WERI-Rb-1 (cell line): ENCODE data around the gene ATP2A1.

Source experiments
- DNase-seq: peaks from one replicate; pipeline ENCODE4 v3.0.0-alpha.2; 2020
- H3K27ac ChIP-seq: fragments of 250-450 bp; sonication (Bioruptor Pico); 2 replicates; pipeline ENCODE4 v1.5.1; 2020; ENCODE audit warnings: mild to moderate bottlenecking, moderate library complexity
- H3K27me3 ChIP-seq: fragments of 250-450 bp; sonication (Bioruptor Pico); 2 replicates; pipeline ENCODE4 v1.5.1; 2021; ENCODE audit warnings: mild to moderate bottlenecking, low read depth, moderate library complexity; ENCODE audit not compliant: insufficient read depth, severe bottlenecking
- H3K36me3 ChIP-seq: fragments of 250-450 bp; sonication (Bioruptor Pico); 2 replicates; pipeline ENCODE4 v1.5.1; 2020; ENCODE audit warnings: mild to moderate bottlenecking, moderate library complexity
- H3K4me3 ChIP-seq: 2 replicates; pipeline ENCODE4 v1.5.1; 2011; ENCODE audit warnings: low read depth, mild to moderate bottlenecking, control low read depth, low read length
- H3K9me3 ChIP-seq: fragments of 250-450 bp; sonication (Bioruptor Pico); 2 replicates; pipeline ENCODE4 v1.5.1; 2021; ENCODE audit warnings: mild to moderate bottlenecking, moderate library complexity; ENCODE audit not compliant: severe bottlenecking
- TF ChIP-seq, protein P1 (sequence below): IDR thresholded peaks from 2 replicates; pipeline ENCODE4 v1.5.1; 2011; ENCODE audit warnings: low read depth, mild to moderate bottlenecking, control low read depth, inconsistent platforms, low read length

ATP2A1 gene

DNA sequence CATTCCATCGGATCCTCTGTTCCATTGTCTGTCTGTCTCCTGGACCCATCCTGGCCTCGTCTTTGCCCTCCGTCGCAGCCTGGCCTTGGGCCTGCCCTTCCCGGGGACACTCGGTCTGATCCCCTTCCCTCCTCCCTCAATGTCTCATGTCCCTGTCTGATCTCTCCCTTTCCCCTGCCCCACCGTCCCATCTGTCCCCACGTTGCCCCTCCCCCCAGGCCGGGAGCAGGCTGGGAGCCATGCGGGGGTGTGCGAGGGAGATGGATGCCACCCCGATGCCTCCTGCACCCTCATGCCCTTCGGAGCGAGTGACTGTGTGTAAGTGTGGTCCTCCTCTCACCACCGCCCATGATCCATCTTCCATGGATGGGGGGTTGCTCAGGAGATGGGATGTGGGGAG lies 5.3 kb upstream of the ATP2A1 start:
- Histone ChIP-seq H3K36me3 (peaks cover 51% of the 10 kb centered on the region), H3K9me3 (no peaks in the 10 kb centered on the region), H3K27ac (peak overlapping the region; percentile 95), H3K27me3 (no peaks in the 10 kb centered on the region), H3K4me3 (peak overlapping the region; percentile 15; the same call in 1 of the 2 replicates)
- peak; percentile 93 for DNase-seq
- TF ChIP-seq, protein P1, sequence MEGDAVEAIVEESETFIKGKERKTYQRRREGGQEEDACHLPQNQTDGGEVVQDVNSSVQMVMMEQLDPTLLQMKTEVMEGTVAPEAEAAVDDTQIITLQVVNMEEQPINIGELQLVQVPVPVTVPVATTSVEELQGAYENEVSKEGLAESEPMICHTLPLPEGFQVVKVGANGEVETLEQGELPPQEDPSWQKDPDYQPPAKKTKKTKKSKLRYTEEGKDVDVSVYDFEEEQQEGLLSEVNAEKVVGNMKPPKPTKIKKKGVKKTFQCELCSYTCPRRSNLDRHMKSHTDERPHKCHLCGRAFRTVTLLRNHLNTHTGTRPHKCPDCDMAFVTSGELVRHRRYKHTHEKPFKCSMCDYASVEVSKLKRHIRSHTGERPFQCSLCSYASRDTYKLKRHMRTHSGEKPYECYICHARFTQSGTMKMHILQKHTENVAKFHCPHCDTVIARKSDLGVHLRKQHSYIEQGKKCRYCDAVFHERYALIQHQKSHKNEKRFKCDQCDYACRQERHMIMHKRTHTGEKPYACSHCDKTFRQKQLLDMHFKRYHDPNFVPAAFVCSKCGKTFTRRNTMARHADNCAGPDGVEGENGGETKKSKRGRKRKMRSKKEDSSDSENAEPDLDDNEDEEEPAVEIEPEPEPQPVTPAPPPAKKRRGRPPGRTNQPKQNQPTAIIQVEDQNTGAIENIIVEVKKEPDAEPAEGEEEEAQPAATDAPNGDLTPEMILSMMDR = no peak

DNA sequence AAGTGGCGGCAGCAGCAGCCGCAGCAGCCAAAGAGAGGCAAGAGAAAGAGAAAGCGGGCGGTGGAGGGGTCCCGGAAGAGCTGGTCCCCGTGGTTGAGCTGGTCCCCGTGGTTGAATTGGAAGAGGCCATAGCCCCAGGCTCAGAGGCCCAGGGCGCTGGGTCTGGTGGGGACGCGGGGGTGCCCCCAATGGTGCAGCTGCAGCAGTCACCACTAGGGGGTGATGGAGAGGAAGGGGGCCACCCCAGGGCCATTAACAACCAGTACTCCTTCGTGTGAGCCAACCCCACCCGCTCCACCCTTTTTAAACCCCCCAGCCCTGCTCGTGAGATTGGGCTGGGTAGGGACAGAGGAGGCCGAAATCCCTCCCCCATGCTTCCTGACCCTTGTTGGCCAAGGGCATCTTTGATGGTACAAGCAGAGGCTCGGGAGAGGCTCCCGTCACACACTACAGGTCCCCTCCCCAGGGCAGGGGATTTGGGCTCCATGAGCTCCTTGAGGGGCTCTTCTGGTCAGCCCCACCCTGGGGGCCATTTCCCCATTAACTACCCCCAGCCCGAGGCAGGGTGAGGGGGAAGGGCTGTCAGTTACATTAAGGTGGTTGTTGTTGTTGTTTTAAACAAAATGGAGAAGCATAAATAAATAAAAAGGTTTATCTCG lies 4.6 kb upstream of the ATP2A1 start:
- Histone ChIP-seq H3K27ac (peak overlapping the region; percentile 95), H3K36me3 (peaks cover 44% of the 10 kb centered on the region)

DNA sequence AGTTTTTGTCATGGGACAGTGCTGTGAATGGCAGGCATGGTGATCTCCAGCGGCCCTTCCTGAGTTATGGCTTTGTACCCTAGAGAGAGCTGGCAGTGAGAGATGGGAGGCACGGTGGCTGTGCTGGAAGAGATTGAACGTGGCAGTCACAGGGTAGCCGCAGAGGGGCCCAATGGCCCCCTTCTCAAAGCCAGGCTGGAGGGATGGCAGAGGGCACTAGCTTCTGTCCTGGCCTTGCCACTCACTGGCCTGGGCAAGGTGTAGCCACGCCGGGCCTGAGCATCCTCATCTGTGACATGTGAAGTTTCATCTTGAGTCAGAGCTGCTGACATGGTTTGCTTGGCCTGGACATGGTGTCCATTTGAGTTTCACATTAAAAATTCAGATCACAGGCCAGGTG lies 3.9 kb upstream of the ATP2A1 start:
- TF ChIP-seq, protein P1 = no peak
- Histone ChIP-seq H3K27ac (peak overlapping the region; percentile 95), H3K9me3 (no peaks in the 10 kb centered on the region), H3K27me3 (no peaks in the 10 kb centered on the region), H3K4me3 (no peak overlapping the region), H3K36me3 (peaks cover 37% of the 10 kb centered on the region)
- no peak for DNase-seq

More for the DNA sequence above, 4.6 kb upstream of the ATP2A1 start:
- Histone ChIP-seq H3K4me3 (no peak overlapping the region), H3K27me3 (no peaks in the 10 kb centered on the region), H3K9me3 (no peaks in the 10 kb centered on the region)
- TF ChIP-seq, protein P1 = peak; percentile 74
- peak; percentile 49 for DNase-seq

GRCh38 chr16:28875134-28876018 lies 2.9 kb upstream of the ATP2A1 start:
- peak; percentile 91 for DNase-seq
- Histone ChIP-seq H3K4me3 (peak overlapping the region; percentile 13), H3K36me3 (peaks cover 27% of the 10 kb centered on the region), H3K27me3 (no peaks in the 10 kb centered on the region), H3K9me3 (no peaks in the 10 kb centered on the region), H3K27ac (peak overlapping the region; percentile 95)
- TF ChIP-seq, protein P1 = 0 out of 2 replicates have a peak, but pooled peaks have one; percentile 11

DNA sequence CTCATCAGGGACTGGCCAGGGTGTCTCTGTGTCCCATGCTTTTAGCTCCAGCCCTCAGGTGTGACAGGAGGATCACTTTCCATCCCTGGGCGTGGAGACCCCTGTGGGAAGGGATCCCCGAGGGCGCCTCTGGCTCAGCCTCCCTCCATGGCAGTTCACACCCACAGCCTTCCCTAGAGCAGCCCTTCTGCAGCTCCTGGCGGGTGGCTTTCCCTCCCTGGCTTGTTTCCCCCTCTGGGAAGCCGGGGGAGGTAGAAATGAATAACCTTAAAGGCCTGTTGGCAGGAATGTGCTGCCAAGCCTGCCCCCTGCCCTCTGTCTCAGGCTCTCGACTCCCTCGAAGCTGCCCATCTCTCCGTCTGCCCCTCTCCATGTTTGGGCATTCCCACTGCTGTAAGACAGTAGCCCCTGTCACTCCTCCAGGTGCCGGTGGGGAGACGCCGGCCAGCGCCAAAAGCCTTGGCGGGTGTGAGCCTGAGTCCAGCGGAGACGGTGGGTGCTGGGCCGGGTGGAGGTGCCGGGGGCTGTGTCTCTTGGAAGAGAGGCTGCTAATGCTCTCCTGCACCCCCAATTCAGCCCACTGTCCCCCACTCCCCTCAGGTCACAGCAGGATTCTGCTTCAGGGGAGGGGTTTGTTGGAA lies 2.1 kb upstream of the ATP2A1 start:
- Histone ChIP-seq H3K36me3 (peaks cover 22% of the 10 kb centered on the region), H3K27ac (peak overlapping the region; percentile 95)

More for the DNA sequence above, 2.1 kb upstream of the ATP2A1 start:
- Histone ChIP-seq H3K27me3 (no peaks in the 10 kb centered on the region), H3K9me3 (no peaks in the 10 kb centered on the region), H3K4me3 (peak overlapping the region; percentile 2; the same call in 1 of the 2 replicates)
- no peak for DNase-seq
- TF ChIP-seq, protein P1 = no peak
